GM18511 (cell line): ENCODE measurements around the gene SLC44A5.
A peak's percentile ranks its signal among the peaks of the same experiment; 100 is the strongest.
"Not testable (repeated sequence)": the region's sequence is repeated elsewhere in the genome, so short reads cannot be mapped to it uniquely, and the experiment has no call there.

Experiments
- ATAC-seq: cut with Tn5 transposase; IDR thresholded peaks from one replicate; pipeline ENCODE4 v1.9.1; 2021; ENCODE audit warnings: mild to moderate bottlenecking, moderate library complexity; ENCODE audit not compliant: unreplicated experiment

The SLC44A5 gene

GRCh38 chr1:75293270-75293669 is 317.6 kb downstream of the SLC44A5 start:
- no peak for ATAC-seq

DNA sequence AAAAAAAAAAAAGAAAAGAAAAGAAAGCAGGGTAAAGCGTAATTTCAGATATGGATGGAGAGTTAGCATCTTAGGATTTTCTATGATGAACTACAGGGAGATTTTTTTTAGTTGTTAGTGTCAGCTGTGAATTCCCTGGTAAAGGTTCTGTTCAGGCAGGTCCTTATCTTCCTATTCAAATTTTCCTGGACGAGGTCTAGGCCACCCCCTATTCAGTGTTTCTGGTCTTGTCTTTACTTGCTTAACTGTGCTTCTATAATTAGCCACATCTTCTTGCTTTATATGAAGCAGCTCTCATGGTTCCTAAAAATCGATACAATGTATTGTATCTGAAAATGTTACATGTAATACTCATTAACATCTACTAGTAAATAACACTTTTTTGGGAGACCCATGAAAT is 318.9 kb downstream of the SLC44A5 start:
- no peak for ATAC-seq

DNA sequence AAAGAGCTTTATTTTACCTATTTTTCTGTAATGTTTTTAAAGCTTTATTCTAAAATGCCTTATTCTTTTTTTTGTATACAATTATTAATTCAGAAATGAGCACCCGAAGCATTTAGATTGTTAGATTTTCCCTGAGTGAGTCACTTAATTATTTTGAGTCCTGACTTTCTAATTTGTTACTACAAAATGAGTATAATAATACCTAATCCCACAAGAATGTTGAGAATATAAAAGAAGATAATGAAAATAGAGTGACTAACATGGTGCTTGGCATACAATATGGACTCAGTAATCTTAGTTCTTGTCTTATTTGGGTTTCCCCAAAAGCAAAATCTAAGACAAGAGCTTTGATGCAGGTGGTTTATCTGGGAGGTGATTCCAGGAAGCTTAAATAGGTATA is 334.5 kb downstream of the SLC44A5 start:
- ATAC-seq, result no peak

GRCh38 chr1:75275631-75276030 is 335.3 kb downstream of the SLC44A5 start:
- ATAC-seq, result no peak

- no peak for ATAC-seq
Measured at GRCh38 chr1:75274920-75275506, 335.9 kb downstream of the SLC44A5 start.

DNA sequence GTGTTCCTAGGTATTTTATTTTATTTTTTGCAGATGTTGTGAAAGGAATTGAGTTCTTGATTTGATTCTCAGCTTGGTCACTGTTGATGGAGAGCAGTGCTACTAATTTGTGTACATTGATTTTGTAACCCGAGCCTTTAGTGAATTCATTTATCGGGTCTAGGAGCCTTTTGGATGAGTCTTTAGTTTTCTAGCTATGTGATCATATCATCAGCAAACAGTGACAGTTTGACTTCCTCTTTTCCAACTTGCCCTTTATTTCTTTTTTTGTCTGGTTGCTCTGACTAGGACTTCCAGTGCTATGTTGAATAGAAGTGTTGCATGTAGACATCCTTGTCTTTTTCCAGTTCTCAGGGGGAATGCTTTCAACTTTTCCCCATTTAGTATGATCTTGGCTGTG is 337.8 kb downstream of the SLC44A5 start:
- no peak for ATAC-seq

DNA sequence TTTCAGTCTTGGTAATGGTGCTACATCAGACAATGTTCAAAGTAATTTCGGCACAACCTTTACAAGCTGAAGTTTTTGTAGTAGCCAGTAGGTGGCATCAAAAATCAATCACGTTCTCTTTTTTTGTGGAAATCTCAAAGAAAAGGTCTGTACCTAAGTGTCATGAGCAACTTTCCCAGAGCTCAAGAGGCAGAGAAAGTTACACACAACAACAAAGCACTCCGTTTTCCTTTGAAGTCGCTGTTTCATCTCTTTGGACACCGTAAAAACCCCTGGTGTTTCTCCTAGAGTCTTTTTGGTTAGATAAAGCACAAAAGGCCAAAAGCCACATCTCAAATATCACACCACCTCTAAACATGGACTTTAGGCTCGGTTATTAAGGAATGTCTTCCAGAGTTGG is 345.1 kb downstream of the SLC44A5 start:
- ATAC-seq, result peak; percentile 90

GRCh38 chr1:75264112-75264511 is 346.8 kb downstream of the SLC44A5 start:
- ATAC-seq, result no peak

- not testable (repeated sequence) for ATAC-seq
Measured at GRCh38 chr1:75263616-75264015, 347.3 kb downstream of the SLC44A5 start.

- not testable (repeated sequence) for ATAC-seq
Measured at GRCh38 chr1:75261946-75262345, 349.0 kb downstream of the SLC44A5 start.

DNA sequence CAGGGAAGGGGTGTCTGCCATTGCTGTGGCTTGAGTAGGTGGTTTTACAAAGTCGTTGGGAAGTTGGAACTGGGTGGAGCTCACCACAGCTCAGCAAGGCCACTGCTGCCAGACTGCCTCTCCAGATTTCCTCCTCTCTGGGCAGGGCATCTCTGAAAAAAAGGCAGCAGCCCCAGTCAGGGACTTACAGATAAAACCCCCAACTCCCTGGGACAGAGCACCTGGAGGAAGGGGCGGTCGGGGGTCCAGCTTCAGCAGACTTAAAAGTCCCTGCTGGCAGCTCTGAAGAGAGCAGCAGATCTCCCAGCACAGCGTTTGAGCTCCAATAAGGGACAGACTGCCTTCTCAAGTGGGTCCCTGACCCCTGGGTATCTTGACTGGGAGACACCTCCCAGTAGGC is 352.6 kb downstream of the SLC44A5 start:
- ATAC-seq, result no peak

DNA sequence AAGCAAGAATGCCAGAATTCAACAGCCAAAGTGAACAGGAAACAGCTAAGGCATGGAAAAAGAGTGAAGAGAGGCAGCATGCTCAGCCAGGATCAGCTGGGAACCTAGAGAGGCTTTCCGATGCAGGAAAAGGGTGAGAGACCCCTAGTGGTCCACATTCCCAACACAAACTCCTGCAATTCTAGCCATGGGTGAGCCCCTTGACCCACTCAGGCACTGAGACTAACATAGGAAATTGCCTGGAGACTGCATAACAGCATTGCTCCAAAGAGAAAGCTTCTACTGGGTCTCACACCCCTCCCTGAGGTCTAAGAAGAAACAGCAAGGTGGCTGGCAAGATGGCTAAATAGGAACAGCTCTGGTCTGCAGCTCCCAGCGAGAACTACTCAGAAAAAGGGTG is 353.5 kb downstream of the SLC44A5 start:
- ATAC-seq, result no peak

DNA sequence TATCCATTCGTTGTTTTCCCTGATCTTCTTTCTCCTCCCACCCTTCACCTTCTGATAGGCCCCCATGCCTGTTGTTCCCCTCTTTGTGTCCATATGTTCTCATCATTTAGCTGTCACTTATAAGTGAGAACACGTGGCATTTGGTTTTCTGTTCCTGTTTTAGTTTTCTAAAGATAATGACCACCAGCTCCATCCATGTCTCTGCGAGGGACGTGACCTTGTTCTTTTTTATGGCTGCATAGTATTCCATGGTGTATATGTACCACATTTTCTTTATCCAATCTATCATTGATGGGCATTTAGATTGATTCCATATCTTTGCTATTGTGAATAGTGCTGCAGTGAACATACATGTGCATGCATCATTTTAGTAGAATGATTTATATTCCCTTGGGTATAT is 360.8 kb downstream of the SLC44A5 start:
- not testable (repeated sequence) for ATAC-seq

DNA sequence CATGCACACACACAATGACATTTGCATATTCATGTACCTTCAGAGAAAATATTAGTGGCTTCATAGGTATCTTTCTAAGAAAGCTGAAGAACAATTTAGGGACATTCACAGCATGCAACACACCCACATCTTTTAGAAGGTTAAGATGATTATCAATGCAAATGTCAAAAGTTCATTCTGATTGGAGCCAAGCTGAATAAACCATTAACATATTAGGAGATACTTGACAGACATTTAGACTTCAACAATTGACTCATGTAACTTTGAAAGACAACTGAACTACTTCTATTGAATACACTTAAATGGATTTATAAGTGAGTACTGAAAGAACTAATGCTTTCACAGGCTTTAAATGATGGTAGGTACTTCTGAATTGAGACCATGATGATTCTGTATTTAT is 365.7 kb downstream of the SLC44A5 start:
- no peak for ATAC-seq

GRCh38 chr1:75243124-75243523 is 367.8 kb downstream of the SLC44A5 start:
- ATAC-seq, result no peak

DNA sequence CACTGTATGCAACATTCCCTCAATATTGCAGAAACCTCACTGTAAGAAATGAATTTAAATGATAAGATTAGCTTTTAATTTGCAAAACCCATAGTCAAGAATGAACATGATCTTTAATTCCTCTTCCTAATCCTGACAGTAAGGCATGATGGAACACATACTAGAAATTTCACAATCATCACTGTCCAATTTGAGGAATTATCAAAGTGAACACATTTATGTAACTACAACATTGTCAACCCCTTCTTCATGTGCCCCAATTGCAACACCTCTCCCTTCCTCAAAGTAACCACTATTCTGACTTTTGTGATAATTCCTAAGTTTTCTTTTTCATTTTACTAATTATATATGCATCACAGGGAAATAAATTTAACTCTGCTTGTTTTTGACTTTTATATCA is 373.6 kb downstream of the SLC44A5 start:
- ATAC-seq, result no peak

DNA sequence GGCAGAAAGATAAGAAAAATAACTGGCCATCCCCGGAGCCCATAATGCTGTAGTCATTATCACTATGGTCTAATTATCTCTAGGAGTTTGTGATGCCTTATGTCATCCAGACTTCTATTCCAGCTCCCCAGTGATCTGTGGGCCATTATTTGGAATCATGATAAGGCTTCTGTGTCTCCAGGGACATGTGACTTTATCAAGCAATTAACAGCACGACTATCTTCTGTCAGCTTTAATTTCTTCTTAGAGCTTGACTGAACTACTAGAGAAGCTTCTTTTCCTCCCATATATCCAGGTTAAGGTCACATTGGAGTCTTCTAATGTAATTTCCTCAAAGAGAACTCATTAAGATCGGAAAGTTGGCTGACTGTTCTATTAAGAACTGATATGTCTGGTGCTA is 376.4 kb downstream of the SLC44A5 start:
- no peak for ATAC-seq

- ATAC-seq, result peak; percentile 96
Measured at GRCh38 chr1:75233302-75233929, 377.5 kb downstream of the SLC44A5 start.

- ATAC-seq, result no peak
Measured at GRCh38 chr1:75220072-75220471, 390.8 kb downstream of the SLC44A5 start.

DNA sequence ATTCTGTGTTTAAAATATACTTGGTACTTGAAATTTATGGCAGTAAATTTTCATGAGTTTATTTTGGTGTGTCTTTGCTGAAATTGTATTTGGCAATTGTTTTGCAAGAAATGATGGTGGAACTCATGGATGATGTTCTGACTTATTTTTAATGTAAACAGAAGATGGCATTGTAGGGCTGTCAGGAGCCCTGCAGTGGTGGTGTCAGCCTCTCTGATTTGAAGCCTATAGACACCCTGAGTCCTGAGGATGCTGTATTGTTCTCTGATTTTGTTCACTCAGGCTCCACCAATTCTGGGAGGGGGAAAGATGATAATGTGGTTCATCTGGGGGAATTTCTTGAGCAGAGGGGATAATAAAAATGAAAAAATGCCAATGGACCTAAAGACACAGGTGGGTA is 396.9 kb downstream of the SLC44A5 start:
- no peak for ATAC-seq

GRCh38 chr1:75211648-75212047 is 399.3 kb downstream of the SLC44A5 start:
- no peak for ATAC-seq

- no peak for ATAC-seq
Measured at GRCh38 chr1:75208862-75209261, 402.1 kb downstream of the SLC44A5 start.
